GM21390 (cell line): Measurements from ENCODE around the gene KLHL36.

ENCODE experiments used
- ATAC-seq: cut with Tn5 transposase; IDR thresholded peaks from one replicate; pipeline ENCODE4 v1.9.1; 2021; ENCODE audit not compliant: unreplicated experiment

KLHL36 gene

GRCh38 chr16:84641643-84642358 lies 6.5 kb upstream of the KLHL36 start:
- ATAC-seq: no peak

- no peak for ATAC-seq
Observed at GRCh38 chr16:84643180-84643583, 5.1 kb upstream of the KLHL36 start.

- ATAC-seq: no peak
Observed at GRCh38 chr16:84643674-84644073, 4.6 kb upstream of the KLHL36 start.

- peak; percentile 68 for ATAC-seq
Observed at GRCh38 chr16:84648595-84649510, 542 bp downstream of the KLHL36 start.

GRCh38 chr16:84649511-84649861 lies 1.2 kb downstream of the KLHL36 start:
- ATAC-seq: no peak

- no peak for ATAC-seq
Observed at GRCh38 chr16:84650062-84650991, 2.0 kb downstream of the KLHL36 start.

GRCh38 chr16:84652566-84652965 lies 4.3 kb downstream of the KLHL36 start:
- ATAC-seq: no peak

- no peak for ATAC-seq
Observed at GRCh38 chr16:84654238-84654637, 5.9 kb downstream of the KLHL36 start.

- ATAC-seq: no peak
Observed at GRCh38 chr16:84654998-84655397, 6.7 kb downstream of the KLHL36 start.

- ATAC-seq: no peak
Observed at GRCh38 chr16:84656649-84657048, 8.3 kb downstream of the KLHL36 start.

- no peak for ATAC-seq
Observed at GRCh38 chr16:84657229-84657837, 9.0 kb downstream of the KLHL36 start.

- no peak for ATAC-seq
Observed at GRCh38 chr16:84658690-84659089, 10.4 kb downstream of the KLHL36 start.

GRCh38 chr16:84659656-84660300 lies 11.5 kb downstream of the KLHL36 start:
- ATAC-seq: no peak

GRCh38 chr16:84660973-84661372 lies 12.7 kb downstream of the KLHL36 start:
- ATAC-seq: no peak

- ATAC-seq: no peak
Observed at GRCh38 chr16:84661418-84662060, 13.2 kb downstream of the KLHL36 start.

GRCh38 chr16:84662471-84662870 lies 14.2 kb downstream of the KLHL36 start:
- ATAC-seq: no peak

- ATAC-seq: peak; percentile 95
Observed at GRCh38 chr16:84663433-84664101, 15.3 kb downstream of the KLHL36 start.

GRCh38 chr16:84665359-84665758 lies 17.0 kb downstream of the KLHL36 start:
- ATAC-seq: no peak

GRCh38 chr16:84665843-84666242 lies 17.5 kb downstream of the KLHL36 start:
- no peak for ATAC-seq
